ENCODE data around the gene MTARC2. TPM values are rescaled to one million over a fixed set of nuclear protein-coding genes. Genes with fewer than 3 reads are reported as not detected.
A peak's percentile ranks its signal among the peaks of the same experiment; 100 is the strongest.

The MTARC2 gene
- total RNA-seq, 1 donor from 2014 or later: not detected

DNA sequence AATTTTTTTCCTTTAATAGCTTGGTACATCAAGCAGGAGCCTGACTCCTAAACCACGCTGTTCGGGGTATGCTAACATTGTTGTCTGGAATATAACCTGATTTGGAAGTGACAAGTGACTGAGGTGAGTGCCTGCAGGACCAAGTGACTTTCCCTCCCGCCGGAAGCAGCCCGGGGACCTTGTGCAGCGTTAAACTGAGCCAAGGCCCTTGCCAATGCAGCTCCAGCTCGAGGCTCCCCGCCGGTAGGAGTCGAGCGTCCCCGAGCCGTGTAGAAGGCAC lies 37.9 kb downstream of the MTARC2 start:
- H3K4me2 ChIP-seq: peak overlapping the region; percentile 98
- Mint-ChIP-seq H3K27me3 (ENCODE audit: insufficient read depth, low read depth) (peaks cover 2% of the 10 kb centered on the region), H3K4me3 (peak overlapping the region; percentile 82), H3K36me3 (no peaks in the 10 kb centered on the region), H3K9me3 (no peaks in the 10 kb centered on the region), H3K4me1 (peaks cover 11% of the 10 kb centered on the region), H3K27ac (peak overlapping the region; percentile 53)
- no peak overlapping the region for H3K27ac ChIP-seq
- peaks cover 6% of the 10 kb centered on the region for H3K4me1 ChIP-seq
- no peak overlapping the region for H3K9ac ChIP-seq
- no peaks in the 10 kb centered on the region for H4K20me1 ChIP-seq (ENCODE audit: low read depth)
- peak overlapping the region; percentile 98 for H2AFZ ChIP-seq (replicated peaks)
- H3K9me3 ChIP-seq (ENCODE audit: low read depth): no peaks in the 10 kb centered on the region
- TF ChIP-seq EZH2phosphoT487 (IDR thresholded peaks at IDR 0.05): no peak
- TF ChIP-seq, protein P1, sequence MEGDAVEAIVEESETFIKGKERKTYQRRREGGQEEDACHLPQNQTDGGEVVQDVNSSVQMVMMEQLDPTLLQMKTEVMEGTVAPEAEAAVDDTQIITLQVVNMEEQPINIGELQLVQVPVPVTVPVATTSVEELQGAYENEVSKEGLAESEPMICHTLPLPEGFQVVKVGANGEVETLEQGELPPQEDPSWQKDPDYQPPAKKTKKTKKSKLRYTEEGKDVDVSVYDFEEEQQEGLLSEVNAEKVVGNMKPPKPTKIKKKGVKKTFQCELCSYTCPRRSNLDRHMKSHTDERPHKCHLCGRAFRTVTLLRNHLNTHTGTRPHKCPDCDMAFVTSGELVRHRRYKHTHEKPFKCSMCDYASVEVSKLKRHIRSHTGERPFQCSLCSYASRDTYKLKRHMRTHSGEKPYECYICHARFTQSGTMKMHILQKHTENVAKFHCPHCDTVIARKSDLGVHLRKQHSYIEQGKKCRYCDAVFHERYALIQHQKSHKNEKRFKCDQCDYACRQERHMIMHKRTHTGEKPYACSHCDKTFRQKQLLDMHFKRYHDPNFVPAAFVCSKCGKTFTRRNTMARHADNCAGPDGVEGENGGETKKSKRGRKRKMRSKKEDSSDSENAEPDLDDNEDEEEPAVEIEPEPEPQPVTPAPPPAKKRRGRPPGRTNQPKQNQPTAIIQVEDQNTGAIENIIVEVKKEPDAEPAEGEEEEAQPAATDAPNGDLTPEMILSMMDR (IDR thresholded peaks at IDR 0.05): no peak
- no peak for TF ChIP-seq EZH2 (IDR thresholded peaks at IDR 0.05)
- H3F3A ChIP-seq (ENCODE audit: low read depth): peaks cover 28% of the 10 kb centered on the region
- DNase-seq (ENCODE audit: low spot score): no peak
- peaks cover 6% of the 10 kb centered on the region for H3K27me3 ChIP-seq
- no peaks in the 10 kb centered on the region for H3K36me3 ChIP-seq
- H3K79me2 ChIP-seq (ENCODE audit: low read depth): peaks cover 7% of the 10 kb centered on the region
- H3K4me3 ChIP-seq: peak overlapping the region; percentile 80

- peak; percentile 88 for DNase-seq (ENCODE audit: low spot score)
- Histone ChIP-seq H3K79me2 (ENCODE audit: low read depth) (peaks cover 7% of the 10 kb centered on the region), H3K9ac (peak within 1 kb of the TSS; percentile 56), H2AFZ (replicated peaks) (peak within 1 kb of the TSS; percentile 98), H3K27me3 (peaks cover 6% of the 10 kb centered on the region), H3K9me3 (ENCODE audit: low read depth) (no peaks in the 10 kb centered on the region), H3K27ac (no peak within 1 kb of the TSS), H3K4me2 (peak within 1 kb of the TSS; percentile 98), H3F3A (ENCODE audit: low read depth) (peaks cover 28% of the 10 kb centered on the region), H4K20me1 (ENCODE audit: low read depth) (no peaks in the 10 kb centered on the region), H3K4me1 (peaks cover 6% of the 10 kb centered on the region), H3K4me3 (peak within 1 kb of the TSS; percentile 80), H3K36me3 (no peaks in the 10 kb centered on the region)
- Mint-ChIP-seq H3K9me3 (no peaks in the 10 kb centered on the region), H3K4me3 (peak within 1 kb of the TSS; percentile 90), H3K4me1 (peaks cover 11% of the 10 kb centered on the region), H3K36me3 (no peaks in the 10 kb centered on the region), H3K27me3 (ENCODE audit: insufficient read depth, low read depth) (peaks cover 2% of the 10 kb centered on the region), H3K27ac (peak within 1 kb of the TSS; percentile 53)
- TF ChIP-seq, protein P1 (IDR thresholded peaks at IDR 0.05): peak; percentile 37
- TF ChIP-seq EZH2phosphoT487 (IDR thresholded peaks at IDR 0.05) (peak; percentile 37), EZH2 (IDR thresholded peaks at IDR 0.05) (no peak)
These were observed 38.4 kb downstream of the MTARC2 start, which contains the start of gene MTARC1 for GRCh38 chr1:220786337-220787068. TSS of gene MTARC1 (plus strand) at chr1:220786913. CDS start at chr1:220786945, 32 bp downstream.

DNA sequence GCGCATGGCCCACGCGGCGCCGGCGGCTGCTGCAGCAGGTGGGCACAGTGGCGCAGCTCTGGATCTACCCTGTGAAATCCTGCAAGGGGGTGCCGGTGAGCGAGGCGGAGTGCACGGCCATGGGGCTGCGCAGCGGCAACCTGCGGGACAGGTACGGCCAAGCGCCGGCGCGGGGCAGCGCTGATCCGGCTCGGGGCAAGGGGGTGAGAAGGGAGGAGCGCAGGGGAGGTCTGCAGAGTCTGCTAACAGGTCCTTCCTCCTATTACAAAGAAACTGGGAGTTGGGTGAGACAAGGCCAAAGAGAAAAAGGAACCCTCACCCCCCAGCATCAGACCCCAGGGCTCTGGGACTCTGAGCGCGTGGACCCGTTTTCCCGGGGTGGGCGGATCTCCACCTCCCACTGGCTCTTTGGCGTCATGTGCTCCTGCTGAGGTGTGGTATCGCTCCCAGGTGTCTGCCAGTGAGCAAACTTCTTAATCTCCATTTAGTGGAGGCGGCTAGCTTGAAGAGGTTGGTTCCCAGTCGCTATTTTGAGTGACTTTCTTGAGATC lies 39.0 kb downstream of the MTARC2 start:
- Histone ChIP-seq H3K27ac (no peak overlapping the region), H2AFZ (replicated peaks) (peak overlapping the region; percentile 98), H3K4me1 (peaks cover 6% of the 10 kb centered on the region), H3K79me2 (ENCODE audit: low read depth) (peaks cover 7% of the 10 kb centered on the region), H3K27me3 (peaks cover 6% of the 10 kb centered on the region), H3F3A (ENCODE audit: low read depth) (peaks cover 28% of the 10 kb centered on the region), H3K4me3 (peak overlapping the region; percentile 80), H3K9me3 (ENCODE audit: low read depth) (no peaks in the 10 kb centered on the region), H4K20me1 (ENCODE audit: low read depth) (no peaks in the 10 kb centered on the region), H3K9ac (peak overlapping the region; percentile 56), H3K36me3 (no peaks in the 10 kb centered on the region), H3K4me2 (peak overlapping the region; percentile 98)
- peaks cover 11% of the 10 kb centered on the region for H3K4me1 Mint-ChIP-seq
- no peak for TF ChIP-seq EZH2 (IDR thresholded peaks at IDR 0.05)
- TF ChIP-seq, protein P1 (IDR thresholded peaks at IDR 0.05): no peak
- no peak for TF ChIP-seq EZH2phosphoT487 (IDR thresholded peaks at IDR 0.05)
- no peak for DNase-seq (ENCODE audit: low spot score)
- H3K4me3 Mint-ChIP-seq: peak overlapping the region; percentile 90
- H3K36me3 Mint-ChIP-seq: peaks cover 2% of the 10 kb centered on the region
- peaks cover 2% of the 10 kb centered on the region for H3K27me3 Mint-ChIP-seq (ENCODE audit: insufficient read depth, low read depth)
- H3K27ac Mint-ChIP-seq: no peak overlapping the region
- no peaks in the 10 kb centered on the region for H3K9me3 Mint-ChIP-seq
